MM.1S (cell line): ENCODE measurements around the gene MMP11.

Source experiments
- CTCF ChIP-seq: fragments of 300-600 bp; sonication (generic); IDR thresholded peaks from 2 replicates; pipeline ENCODE4 v1.5.1; 2016; ENCODE audit warnings: antibody characterized with exemption, low read length, mixed read lengths
- EZH2 ChIP-seq: fragments of 300-600 bp; sonication (generic); optimal IDR thresholded peaks from 2 replicates; pipeline ENCODE3; 2017; ENCODE audit warnings: low read depth, mild to moderate bottlenecking, antibody characterized with exemption, low read length, mixed read lengths
- EZH2phosphoT487 ChIP-seq: fragments of 300-600 bp; sonication (generic); IDR thresholded peaks from 2 replicates; pipeline ENCODE4 v1.6.1; 2018; ENCODE audit warnings: antibody characterized with exemption, low read length

- TF ChIP-seq CTCF (0 out of 2 replicates have a peak, but pooled peaks have one; percentile 5), EZH2phosphoT487 (no peak), EZH2 (no peak)
These were observed 3.2 kb downstream of the MMP11 start for GRCh38 chr22:23775779-23776375.
